Spinal cord (tissue), 10 donors: ENCODE data around the gene PPM1L. TPM values are rescaled to one million over a fixed set of nuclear protein-coding genes. Genes with fewer than 3 reads are reported as not detected.

Source experiments
- DNase-seq, 6 donors: peaks; one replicate each; pipeline versions ENCODE4 v3.0.0 to v3.0.0-alpha.2; 2013 to 2015; ENCODE audit warnings: low spot score in 6 of 6, low read depth in 4 of 6
- H3K27ac ChIP-seq: one replicate; pipeline ENCODE4 v1.5.1; 2013; ENCODE audit warnings: low read depth, low read length, control low read depth
- H3K27me3 ChIP-seq: one replicate; pipeline ENCODE4 v1.6.1; 2013; ENCODE audit warnings: low read length; ENCODE audit not compliant: control insufficient read depth, insufficient read depth
- H3K36me3 ChIP-seq: one replicate; pipeline ENCODE4 v1.6.1; 2013; ENCODE audit warnings: low read length; ENCODE audit not compliant: control insufficient read depth, insufficient read depth
- H3K4me1 ChIP-seq: one replicate; pipeline ENCODE4 v1.6.1; 2013; ENCODE audit warnings: low read length; ENCODE audit not compliant: control insufficient read depth, insufficient read depth
- H3K4me3 ChIP-seq: one replicate; pipeline ENCODE4 v1.5.1; 2013; ENCODE audit warnings: low read depth, low read length, control low read depth
- H3K9me3 ChIP-seq: one replicate; pipeline ENCODE4 v1.6.1; 2013; ENCODE audit warnings: low read length; ENCODE audit not compliant: control insufficient read depth, insufficient read depth
- whole genome bisulfite sequencing: methylation state at CpG from one replicate; pipeline ENCODE4 v1.1.5; 2013; ENCODE audit warnings: missing lambda C conversion rate; ENCODE audit not compliant: insufficient coverage; 5-methylcytosine and 5-hydroxymethylcytosine counted together
- polyA plus RNA-seq, 2 donors: library from polyadenylated mRNA; unstranded; fragments of 120-200 nt; gene quantifications; one replicate each; pipeline ENCODE4 v1.2.1, GENCODE V29; 2013; ENCODE audit not compliant: insufficient read length in 2 of 2
- total RNA-seq, 2 donors: library from RNA; depleted of rRNA in 1 of 2; stranded (reverse); fragments of 120-200 nt in 1 of 2; fragments of >200 nt in 1 of 2; gene quantifications; one replicate each; pipeline versions ENCODE4 v1.2.3 to v1.2.4, GENCODE V29; 2013 to 2014
- donor health status: healthy.

The PPM1L gene
- total and polyA plus RNA-seq, 4 donors, result 15.4 to 47.9 (median 24.5) TPM

DNA sequence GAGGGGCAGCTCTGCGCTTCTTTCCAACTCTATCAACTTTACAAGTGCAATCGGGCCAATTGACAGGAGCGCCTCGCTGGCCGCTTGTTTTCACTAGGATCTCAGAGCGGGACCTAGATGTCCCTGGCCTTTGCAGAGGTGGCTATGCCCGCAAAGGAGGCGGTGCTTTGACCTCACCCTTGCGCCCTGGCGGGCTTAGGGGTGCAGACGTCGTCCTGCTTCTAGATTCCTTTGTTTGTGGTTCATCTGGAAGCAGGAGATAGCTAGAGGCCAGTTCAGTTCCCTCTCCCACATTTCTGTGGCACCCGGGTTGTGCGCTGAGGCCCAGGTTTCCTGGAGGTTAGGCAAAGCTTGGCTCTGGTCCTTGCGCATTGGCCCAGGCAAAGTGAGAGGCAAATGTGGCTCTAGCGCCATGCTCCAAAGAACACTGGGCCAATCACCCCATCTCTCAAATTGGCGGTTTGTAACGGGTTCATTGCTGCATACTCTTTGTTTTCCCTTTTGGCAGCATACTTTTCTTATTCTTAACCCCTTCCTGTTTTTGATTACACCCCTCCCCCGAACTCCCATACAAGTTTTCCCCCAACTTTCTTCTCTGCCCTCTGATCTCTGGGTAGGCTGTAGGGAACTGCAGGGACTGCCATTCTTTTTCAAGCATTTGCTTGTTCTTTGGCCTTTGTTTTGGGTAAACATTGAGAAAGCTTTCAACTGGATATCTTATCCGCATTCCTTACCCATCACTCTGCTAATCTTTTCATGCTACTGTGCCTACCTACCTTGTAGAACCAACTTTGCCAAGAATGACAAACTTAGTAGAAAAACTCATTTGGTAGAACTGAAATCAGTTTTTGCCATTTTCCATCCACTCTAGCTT, 1.4 kb downstream of the PPM1L start:
- Histone ChIP-seq H3K4me3 (peak overlapping the region; percentile 93), H3K27me3 (no peaks in the 10 kb centered on the region), H3K27ac (no peak overlapping the region), H3K9me3 (no peaks in the 10 kb centered on the region), H3K4me1 (peaks cover 22% of the 10 kb centered on the region), H3K36me3 (peaks cover 2% of the 10 kb centered on the region)
- DNase-seq, result peak in 4 of 6 donors; percentile 7 to 44 (median 30)
- 11% methylated on average over 19 of the region's 20 CpGs for WGBS

DNA sequence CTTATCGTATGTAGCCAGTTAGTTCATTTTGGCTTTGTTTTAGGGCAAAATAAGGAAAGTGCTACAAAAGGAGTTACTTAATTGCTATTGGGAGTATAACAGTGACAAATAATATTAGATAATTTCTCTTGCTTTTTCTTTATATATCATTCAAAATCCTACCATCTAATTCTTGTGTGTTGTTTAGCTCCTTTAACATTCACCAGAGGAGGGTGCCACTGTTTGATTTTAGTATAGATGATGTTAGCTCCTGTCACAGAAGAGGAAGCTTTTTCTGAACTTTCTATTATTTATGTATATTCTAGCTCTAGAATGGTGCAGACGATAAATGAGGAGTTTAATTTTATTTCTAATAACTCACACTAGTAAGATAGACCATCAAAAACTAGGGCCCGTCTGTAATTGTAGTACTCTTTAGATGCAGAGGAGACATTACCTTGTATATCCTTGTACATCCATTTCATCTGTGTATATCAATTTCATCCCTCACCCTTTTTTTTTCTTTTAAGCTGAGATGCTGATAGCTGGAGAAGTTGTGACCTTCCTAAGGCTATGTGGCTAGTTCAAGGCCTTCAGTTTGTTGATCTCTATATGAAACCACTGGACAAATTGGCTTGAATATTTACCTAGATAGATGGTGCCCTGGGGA, 3.0 kb downstream of the PPM1L start:
- Histone ChIP-seq H3K9me3 (no peaks in the 10 kb centered on the region), H3K4me1 (peaks cover 22% of the 10 kb centered on the region), H3K27ac (no peak overlapping the region), H3K27me3 (no peaks in the 10 kb centered on the region), H3K4me3 (peak overlapping the region; percentile 16), H3K36me3 (peaks cover 2% of the 10 kb centered on the region)
- DNase-seq, result peak in 2 of 6 donors; percentile 49 to 76
- no CpG with 5 or more reads among the region's 3 CpGs for WGBS

- WGBS, result 100% methylated on average over 1 of the region's 1 CpG
- Histone ChIP-seq H3K4me1 (no peaks in the 10 kb centered on the region), H3K9me3 (no peaks in the 10 kb centered on the region), H3K36me3 (no peaks in the 10 kb centered on the region), H3K4me3 (no peak overlapping the region), H3K27ac (no peak overlapping the region), H3K27me3 (no peaks in the 10 kb centered on the region)
- no peak for DNase-seq
These were observed 7.0 kb downstream of the PPM1L start for GRCh38 chr3:160763073-160763472.

- Histone ChIP-seq H3K9me3 (no peaks in the 10 kb centered on the region), H3K36me3 (no peaks in the 10 kb centered on the region), H3K4me3 (no peak overlapping the region), H3K27ac (no peak overlapping the region), H3K4me1 (no peaks in the 10 kb centered on the region), H3K27me3 (no peaks in the 10 kb centered on the region)
- 80% methylated on average over 1 of the region's 1 CpG for WGBS
- DNase-seq, result no peak
These were observed 9.2 kb downstream of the PPM1L start for GRCh38 chr3:160765211-160765610.

GRCh38 chr3:160768031-160768430, 12.0 kb downstream of the PPM1L start:
- Histone ChIP-seq H3K4me1 (no peaks in the 10 kb centered on the region), H3K27me3 (no peaks in the 10 kb centered on the region), H3K27ac (no peak overlapping the region), H3K36me3 (no peaks in the 10 kb centered on the region), H3K9me3 (no peaks in the 10 kb centered on the region), H3K4me3 (no peak overlapping the region)
- DNase-seq, result no peak

- no peaks in the 10 kb centered on the region for H3K36me3 ChIP-seq
- no peak overlapping the region for H3K4me3 ChIP-seq
- no peaks in the 10 kb centered on the region for H3K4me1 ChIP-seq
- no peaks in the 10 kb centered on the region for H3K27me3 ChIP-seq
- no peaks in the 10 kb centered on the region for H3K9me3 ChIP-seq
- no peak for DNase-seq
- 100% methylated on average over 2 of the region's 2 CpGs for WGBS
- H3K27ac ChIP-seq, result no peak overlapping the region
These were observed 12.9 kb downstream of the PPM1L start for GRCh38 chr3:160768918-160769317.

- Histone ChIP-seq H3K27ac (no peak overlapping the region), H3K27me3 (no peaks in the 10 kb centered on the region), H3K4me1 (no peaks in the 10 kb centered on the region), H3K9me3 (no peaks in the 10 kb centered on the region), H3K36me3 (no peaks in the 10 kb centered on the region), H3K4me3 (no peak overlapping the region)
- DNase-seq, result no peak
- WGBS, result no CpG with 5 or more reads among the region's 1 CpG
These were observed 15.9 kb downstream of the PPM1L start for GRCh38 chr3:160771811-160772459.

- no peak overlapping the region for H3K4me3 ChIP-seq
- H3K9me3 ChIP-seq, result no peaks in the 10 kb centered on the region
- no peaks in the 10 kb centered on the region for H3K4me1 ChIP-seq
- no peaks in the 10 kb centered on the region for H3K36me3 ChIP-seq
- DNase-seq, result no peak
- H3K27ac ChIP-seq, result no peak overlapping the region
- H3K27me3 ChIP-seq, result no peaks in the 10 kb centered on the region
These were observed 17.7 kb downstream of the PPM1L start for GRCh38 chr3:160773722-160774121.

GRCh38 chr3:160774172-160774571, 18.1 kb downstream of the PPM1L start:
- WGBS, result no CpG with 5 or more reads among the region's 3 CpGs
- Histone ChIP-seq H3K4me3 (no peak overlapping the region), H3K4me1 (no peaks in the 10 kb centered on the region), H3K27ac (no peak overlapping the region), H3K36me3 (no peaks in the 10 kb centered on the region), H3K9me3 (no peaks in the 10 kb centered on the region), H3K27me3 (no peaks in the 10 kb centered on the region)
- DNase-seq, result no peak
